ENCODE measurements around the gene ZNF3. TPM values are rescaled to one million over a fixed set of nuclear protein-coding genes. Genes with fewer than 3 reads are reported as not detected.

ZNF3 gene
- total and polyA plus RNA-seq, 3 donors from 2014 or later: 23.4 to 27.7 (median 24.7) TPM

GRCh38 chr7:100051611-100052010 is 29.9 kb downstream of the ZNF3 start:
- Histone ChIP-seq H3K9me3 (no peaks in the 10 kb centered on the region), H3K27me3 (no peaks in the 10 kb centered on the region), H3K27ac (peak overlapping the region in 1 of 2 donors; percentile 19), H3K4me1 (peaks cover 24% of the 10 kb centered on the region), H3K36me3 (ENCODE audit: low read depth, missing control alignments) (no peaks in the 10 kb centered on the region), H3K4me3 (no peak overlapping the region)
- DNase-seq: no peak
- 41 to 58% methylated on average over 3 of the region's 3 CpGs for WGBS, 2 donors
- intact Hi-C loops (cut with DNase I; ENCODE audit: low total_unique reads): no loop called here
- TF ChIP-seq POLR2A (IDR thresholded peaks at IDR 0.05) (no peak), CTCF (IDR thresholded peaks at IDR 0.05) (no peak)

- H3K4me1 ChIP-seq: peaks cover 24% of the 10 kb centered on the region
- H3K9me3 ChIP-seq: no peaks in the 10 kb centered on the region
- whole genome bisulfite sequencing, 2 donors: 0 to 1% methylated on average over 24 to 47 of the region's 47 CpGs
- DNase-seq: peak; percentile 92
- no peaks in the 10 kb centered on the region for H3K27me3 ChIP-seq
- TF ChIP-seq POLR2A (IDR thresholded peaks at IDR 0.05) (peak; percentile 15), CTCF (IDR thresholded peaks at IDR 0.05) (no peak)
- peak within 1 kb of the TSS; percentile 99 for H3K27ac ChIP-seq
- H3K36me3 ChIP-seq (ENCODE audit: low read depth, missing control alignments): no peaks in the 10 kb centered on the region
- intact Hi-C loops (cut with DNase I; ENCODE audit: low total_unique reads): no loop called here
- peak within 1 kb of the TSS; percentile 96 to 97 for H3K4me3 ChIP-seq
These were observed 31.9 kb downstream of the ZNF3 start, which contains the start of gene ZSCAN21 for GRCh38 chr7:100049441-100050291. Gene ZSCAN21, plus strand, starts transcription at chr7:100049774. Its CDS starts 7,233 bp downstream, at chr7:100057007.

- no peak for DNase-seq
- TF ChIP-seq POLR2A (IDR thresholded peaks at IDR 0.05): no peak
- TF ChIP-seq CTCF (IDR thresholded peaks at IDR 0.05): no peak
- intact Hi-C loops (cut with DNase I; ENCODE audit: low total_unique reads): no loop called here
- 84 to 87% methylated on average over 4 of the region's 4 CpGs for WGBS, 2 donors
- peaks cover 23% of the 10 kb centered on the region for H3K4me1 ChIP-seq
- no peak overlapping the region for H3K27ac ChIP-seq
- H3K36me3 ChIP-seq (ENCODE audit: low read depth, missing control alignments): no peaks in the 10 kb centered on the region
- no peaks in the 10 kb centered on the region for H3K9me3 ChIP-seq
- H3K4me3 ChIP-seq: no peak overlapping the region
- no peaks in the 10 kb centered on the region for H3K27me3 ChIP-seq
These were observed 32.8 kb downstream of the ZNF3 start for GRCh38 chr7:100048680-100049079.

- TF ChIP-seq CTCF (IDR thresholded peaks at IDR 0.05) (no peak), POLR2A (IDR thresholded peaks at IDR 0.05) (no peak)
- intact Hi-C loops (cut with DNase I; ENCODE audit: low total_unique reads): no loop called here
- no peaks in the 10 kb centered on the region for H3K9me3 ChIP-seq
- no peaks in the 10 kb centered on the region for H3K27me3 ChIP-seq
- DNase-seq: no peak
- no peaks in the 10 kb centered on the region for H3K36me3 ChIP-seq (ENCODE audit: low read depth, missing control alignments)
- WGBS, 2 donors: 56 to 62% methylated on average over 6 of the region's 6 CpGs
- H3K4me1 ChIP-seq: no peaks in the 10 kb centered on the region
- H3K4me3 ChIP-seq: no peak overlapping the region
- H3K27ac ChIP-seq: no peak overlapping the region
These were observed 36.8 kb downstream of the ZNF3 start for GRCh38 chr7:100044718-100045117.

Measured in testis (tissue), 3 donors.